Neural crest cell (in vitro differentiated cells): Measurements from ENCODE around the gene ZNF879. TPM values are rescaled to one million over a fixed set of nuclear protein-coding genes. Genes with fewer than 3 reads are reported as not detected.

Experiments
- DNase-seq: peaks from one replicate; pipeline ENCODE4 v3.0.0; 2021; ENCODE audit warnings: low read depth, mixed read lengths, low spot score
- H3K27ac Mint-ChIP-seq: one replicate; pipeline ENCODE4 v1.8.0; 2021; ENCODE audit warnings: mild to moderate bottlenecking, mixed read lengths; ENCODE audit not compliant: unreplicated experiment
- H3K27me3 Mint-ChIP-seq: 2 replicates; pipeline ENCODE4 v1.8.0; 2021; ENCODE audit warnings: low read depth, mild to moderate bottlenecking, mixed read lengths
- H3K36me3 Mint-ChIP-seq: 2 replicates; pipeline ENCODE4 v1.8.0; 2021; ENCODE audit warnings: low read depth, mild to moderate bottlenecking, mixed read lengths
- H3K4me1 Mint-ChIP-seq: 2 replicates; pipeline ENCODE4 v1.8.0; 2021; ENCODE audit warnings: mixed read lengths
- H3K4me3 Mint-ChIP-seq: one replicate; pipeline ENCODE4 v1.8.0; 2021; ENCODE audit warnings: mild to moderate bottlenecking, mixed read lengths
- H3K9me3 Mint-ChIP-seq: 2 replicates; pipeline ENCODE4 v1.8.0; 2021; ENCODE audit warnings: mixed read lengths
- long read RNA-seq: library from polyadenylated mRNA; unstranded; transcript quantifications from one replicate; pipeline ENCODE4 v2.0.0, GENCODE V29; 2020
- total RNA-seq: library from RNA; stranded (reverse); gene quantifications from 2 replicates; pipeline ENCODE4 v1.2.1, GENCODE V29; 2021
- TF ChIP-seq, protein P1 (sequence below): fragments of 200-600 bp; sonication (generic); conservative IDR thresholded peaks from 2 replicates; pipeline ENCODE4 v1.5.0; 2021; ENCODE audit warnings: antibody characterized with exemption, mild to moderate bottlenecking

The ZNF879 gene
- 6.6 and 7.4 TPM in 2 replicates for total RNA-seq
- long read RNA-seq, transcript ZNF879-201 (5 exons, 3,304 nt), result major isoform, 13 of 14 reads
- long read RNA-seq, partial matches to known transcripts, result 0 of 14 reads
- long read RNA-seq, other reads (novel, unspliced or antisense), result 1 of 14 reads

GRCh38 chr5:179023528-179024189, at the start of gene ZNF879:
ZNF879 (plus strand) TSS chr5:179023804; CDS start chr5:179025005, 1,201 bp downstream.
- H3K36me3 Mint-ChIP-seq, result peaks cover 29% of the 10 kb centered on the region
- peaks cover 18% of the 10 kb centered on the region for H3K9me3 Mint-ChIP-seq
- peaks cover 7% of the 10 kb centered on the region for H3K27me3 Mint-ChIP-seq

GRCh38 chr5:178981381-178981780, 42.2 kb upstream of the ZNF879 start:
- no peaks in the 10 kb centered on the region for H3K4me1 Mint-ChIP-seq
- peaks cover 2% of the 10 kb centered on the region for H3K36me3 Mint-ChIP-seq
- no peak for DNase-seq
- no peak overlapping the region for H3K4me3 Mint-ChIP-seq
- no peak overlapping the region for H3K27ac Mint-ChIP-seq
- peaks cover 7% of the 10 kb centered on the region for H3K9me3 Mint-ChIP-seq
- H3K27me3 Mint-ChIP-seq, result peaks cover 2% of the 10 kb centered on the region
- TF ChIP-seq, protein P1, sequence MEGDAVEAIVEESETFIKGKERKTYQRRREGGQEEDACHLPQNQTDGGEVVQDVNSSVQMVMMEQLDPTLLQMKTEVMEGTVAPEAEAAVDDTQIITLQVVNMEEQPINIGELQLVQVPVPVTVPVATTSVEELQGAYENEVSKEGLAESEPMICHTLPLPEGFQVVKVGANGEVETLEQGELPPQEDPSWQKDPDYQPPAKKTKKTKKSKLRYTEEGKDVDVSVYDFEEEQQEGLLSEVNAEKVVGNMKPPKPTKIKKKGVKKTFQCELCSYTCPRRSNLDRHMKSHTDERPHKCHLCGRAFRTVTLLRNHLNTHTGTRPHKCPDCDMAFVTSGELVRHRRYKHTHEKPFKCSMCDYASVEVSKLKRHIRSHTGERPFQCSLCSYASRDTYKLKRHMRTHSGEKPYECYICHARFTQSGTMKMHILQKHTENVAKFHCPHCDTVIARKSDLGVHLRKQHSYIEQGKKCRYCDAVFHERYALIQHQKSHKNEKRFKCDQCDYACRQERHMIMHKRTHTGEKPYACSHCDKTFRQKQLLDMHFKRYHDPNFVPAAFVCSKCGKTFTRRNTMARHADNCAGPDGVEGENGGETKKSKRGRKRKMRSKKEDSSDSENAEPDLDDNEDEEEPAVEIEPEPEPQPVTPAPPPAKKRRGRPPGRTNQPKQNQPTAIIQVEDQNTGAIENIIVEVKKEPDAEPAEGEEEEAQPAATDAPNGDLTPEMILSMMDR, result no peak

More at GRCh38 chr5:179023528-179024189, at the start of gene ZNF879:
- Mint-ChIP-seq H3K4me1 (peaks cover 8% of the 10 kb centered on the region), H3K4me3 (peak within 1 kb of the TSS; percentile 91), H3K27ac (peak within 1 kb of the TSS; percentile 93)
- TF ChIP-seq, protein P1, result no peak
- peak; percentile 86 for DNase-seq

DNA sequence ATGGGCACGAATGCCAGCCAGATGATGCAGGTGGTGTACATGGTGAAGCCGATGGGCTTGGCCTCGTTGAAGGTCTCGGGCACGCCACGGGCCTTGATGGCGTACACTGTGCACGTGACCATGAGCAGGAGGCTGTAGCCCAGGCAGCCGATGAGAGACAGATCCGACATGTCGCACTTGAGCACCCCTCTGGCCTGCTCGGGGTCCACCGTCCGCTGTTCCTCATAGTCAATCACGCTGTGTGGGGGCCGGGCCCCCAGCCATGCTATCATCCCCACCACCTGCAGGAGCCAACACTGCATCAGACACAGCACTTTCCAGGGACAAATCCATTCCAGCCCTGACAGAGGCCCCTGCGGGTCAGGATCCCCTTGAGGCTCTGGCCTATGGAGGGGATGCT, 40.7 kb upstream of the ZNF879 start:
- Mint-ChIP-seq H3K27ac (no peak overlapping the region), H3K4me1 (no peaks in the 10 kb centered on the region), H3K4me3 (no peak overlapping the region), H3K36me3 (peaks cover under 1% of the 10 kb centered on the region), H3K9me3 (peaks cover 1% of the 10 kb centered on the region), H3K27me3 (no peaks in the 10 kb centered on the region)
- TF ChIP-seq, protein P1, result no peak
- DNase-seq, result no peak

GRCh38 chr5:178983728-178984127, 39.9 kb upstream of the ZNF879 start:
- no peaks in the 10 kb centered on the region for H3K4me1 Mint-ChIP-seq
- H3K27me3 Mint-ChIP-seq, result peaks cover 2% of the 10 kb centered on the region
- TF ChIP-seq, protein P1, result no peak
- H3K27ac Mint-ChIP-seq, result no peak overlapping the region
- H3K9me3 Mint-ChIP-seq, result peaks cover 2% of the 10 kb centered on the region
- H3K36me3 Mint-ChIP-seq, result no peaks in the 10 kb centered on the region
- H3K4me3 Mint-ChIP-seq, result no peak overlapping the region
- DNase-seq, result no peak

GRCh38 chr5:178984145-178985072, 39.2 kb upstream of the ZNF879 start:
- H3K4me3 Mint-ChIP-seq, result no peak overlapping the region
- H3K27me3 Mint-ChIP-seq, result peaks cover 2% of the 10 kb centered on the region
- TF ChIP-seq, protein P1, result no peak
- DNase-seq, result no peak
- H3K36me3 Mint-ChIP-seq, result no peaks in the 10 kb centered on the region
- H3K27ac Mint-ChIP-seq, result no peak overlapping the region
- H3K4me1 Mint-ChIP-seq, result no peaks in the 10 kb centered on the region
- H3K9me3 Mint-ChIP-seq, result peaks cover 2% of the 10 kb centered on the region
